ENCODE data around the gene TP53I13. TPM values are rescaled to one million over a fixed set of nuclear protein-coding genes. Genes with fewer than 3 reads are reported as not detected.

The TP53I13 gene
- total RNA-seq, 4 donors from 2014 or later, result 47.8 to 144 (median 87.7) TPM

- peak overlapping the region in 1 of 4 donors; percentile 72 for H3K4me3 ChIP-seq
- no peak for TF ChIP-seq POLR2AphosphoS5 (IDR thresholded peaks at IDR 0.05)
- TF ChIP-seq CTCF (IDR thresholded peaks at IDR 0.05), result no peak
- TF ChIP-seq POLR2A (IDR thresholded peaks at IDR 0.05), result no peak
- TF ChIP-seq EP300 (IDR thresholded peaks at IDR 0.05; ENCODE audit: low read depth), result no peak
- no peaks in the 10 kb centered on the region for H3K27me3 ChIP-seq
- intact Hi-C loops (cut with DNase I; ENCODE audit: low total_unique reads), result no loop called here
- H3K27ac ChIP-seq, result no peak overlapping the region
- peaks cover 31 to 45% (median 41%) of the 10 kb centered on the region in 4 donors for H3K4me1 ChIP-seq
- DNase-seq, result peak; percentile 7
- in situ Hi-C loops (cut with MboI; ENCODE audit: low pct_ligation_motif_present in 1 of 4, low pct_unique_long_range_greater_than_20kb in 1 of 4, low sequenced_read_pairs in 3 of 4), result no loop called here
- no peaks in the 10 kb centered on the region for H3K36me3 ChIP-seq
- H3K9me3 ChIP-seq, result no peaks in the 10 kb centered on the region
- 90% methylated on average over 11 of the region's 11 CpGs; no CpG with 5 or more reads in 1 of the 2 donors for WGBS, 2 donors (ENCODE audit: low coverage in 1 of 2)
These were observed 26.1 kb downstream of the TP53I13 start for GRCh38 chr17:29594519-29595090.

DNA sequence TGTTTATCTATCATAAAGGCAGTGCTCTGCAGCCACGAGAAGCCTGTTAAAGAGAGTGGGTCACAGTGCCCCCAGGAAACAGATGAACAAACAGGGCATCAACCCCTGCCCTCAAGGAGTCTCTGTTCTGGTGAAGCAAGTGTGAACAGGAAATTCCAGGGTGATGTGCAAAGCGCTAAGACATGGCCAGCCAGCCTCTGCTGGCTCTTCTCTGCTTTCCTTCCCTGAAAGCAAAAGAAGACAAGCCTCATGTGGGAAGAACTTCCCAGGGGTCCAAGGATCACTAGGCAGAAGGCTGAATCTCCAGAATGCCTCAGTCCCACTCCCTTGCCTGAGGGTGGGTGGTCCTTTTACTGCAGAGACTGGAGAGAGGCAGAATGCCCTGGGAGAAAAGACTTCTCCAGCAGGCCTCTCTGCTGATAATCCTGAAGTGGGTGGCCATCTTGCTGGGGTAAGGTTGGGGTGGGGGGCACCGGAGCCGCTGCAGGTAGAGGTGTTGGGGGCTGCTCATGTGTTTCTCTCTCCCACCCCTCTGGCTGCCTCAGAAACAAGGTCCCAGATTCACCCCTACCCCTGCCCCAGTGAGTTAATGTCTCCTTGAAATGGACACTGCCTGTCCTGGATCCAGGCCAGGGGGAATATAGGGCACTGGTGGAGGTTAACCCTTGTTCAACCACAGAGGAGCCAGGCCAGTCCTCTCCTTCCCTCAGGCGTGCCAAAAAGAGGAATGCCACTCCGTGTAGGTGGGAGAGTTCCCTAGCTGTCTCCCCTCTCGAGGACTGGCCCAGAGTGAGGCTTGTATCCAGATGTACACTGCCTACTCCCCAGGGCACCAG is 26.8 kb downstream of the TP53I13 start:
- no peak for DNase-seq
- in situ Hi-C loops (cut with MboI; ENCODE audit: low pct_ligation_motif_present in 1 of 4, low pct_unique_long_range_greater_than_20kb in 1 of 4, low sequenced_read_pairs in 3 of 4), result no loop called here

DNA sequence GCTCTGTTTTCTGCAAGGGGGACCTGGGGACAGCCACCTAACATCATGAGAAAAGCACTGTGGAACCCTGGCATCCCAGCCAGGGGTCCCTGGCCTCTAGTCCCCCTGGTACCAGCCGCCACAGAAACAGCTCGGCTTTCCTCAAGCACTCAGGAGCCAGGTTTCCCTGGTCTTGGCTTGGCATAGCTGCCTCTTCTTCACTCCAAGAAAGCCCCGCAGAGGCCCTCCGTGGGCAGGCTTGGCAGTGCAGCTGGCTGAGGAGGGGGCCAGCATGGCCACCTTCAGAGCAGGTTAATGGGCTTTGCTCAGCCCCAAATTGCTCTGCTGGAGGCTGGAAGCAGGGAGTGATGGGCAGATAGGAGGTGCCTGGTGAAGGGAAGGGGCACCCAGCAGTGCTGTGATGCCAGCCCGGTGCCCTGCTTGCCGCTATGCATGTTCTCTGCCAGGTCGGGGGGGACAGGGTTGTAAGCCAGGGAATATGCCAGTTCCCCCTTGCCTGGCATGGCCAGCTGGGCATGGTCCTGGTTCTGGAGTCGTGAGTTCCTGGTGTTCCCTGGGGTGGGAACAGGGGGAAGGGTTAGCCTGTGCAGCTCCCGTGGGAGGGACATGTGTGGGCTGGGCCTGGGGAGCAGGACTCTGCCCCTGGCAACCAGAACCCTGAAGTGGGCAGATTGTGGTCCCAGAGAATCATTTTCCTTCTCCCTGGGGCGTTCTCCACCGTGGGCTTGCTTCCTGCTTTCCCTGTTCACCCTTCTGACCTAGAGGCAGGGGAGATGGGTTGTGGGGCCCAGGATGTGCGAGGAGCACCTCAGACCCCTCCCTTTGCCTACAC is 27.7 kb downstream of the TP53I13 start:
- TF ChIP-seq POLR2AphosphoS5 (IDR thresholded peaks at IDR 0.05) (no peak), CTCF (IDR thresholded peaks at IDR 0.05) (no peak), POLR2A (IDR thresholded peaks at IDR 0.05) (no peak), EP300 (IDR thresholded peaks at IDR 0.05; ENCODE audit: low read depth) (no peak)
- intact Hi-C loops (cut with DNase I; ENCODE audit: low total_unique reads), result no loop called here
- no peak overlapping the region for H3K27ac ChIP-seq
- H3K27me3 ChIP-seq, result no peaks in the 10 kb centered on the region
- H3K36me3 ChIP-seq, result no peaks in the 10 kb centered on the region
- H3K4me3 ChIP-seq, result no peak overlapping the region
- H3K9me3 ChIP-seq, result no peaks in the 10 kb centered on the region
- DNase-seq, result no peak
- WGBS, 2 donors (ENCODE audit: low coverage in 1 of 2), result 78% methylated on average over 12 of the region's 12 CpGs; no CpG with 5 or more reads in 1 of the 2 donors
- peaks cover 17 to 30% (median 26%) of the 10 kb centered on the region in 4 donors for H3K4me1 ChIP-seq
- in situ Hi-C loops (cut with MboI; ENCODE audit: low pct_ligation_motif_present in 1 of 4, low pct_unique_long_range_greater_than_20kb in 1 of 4, low sequenced_read_pairs in 3 of 4), result no loop called here

More for the DNA sequence above, 26.8 kb downstream of the TP53I13 start:
- Histone ChIP-seq H3K36me3 (no peaks in the 10 kb centered on the region), H3K4me3 (no peak overlapping the region), H3K27ac (no peak overlapping the region), H3K9me3 (no peaks in the 10 kb centered on the region), H3K4me1 (peaks cover 25 to 38% (median 34%) of the 10 kb centered on the region in 4 donors), H3K27me3 (no peaks in the 10 kb centered on the region)
- intact Hi-C loops (cut with DNase I; ENCODE audit: low total_unique reads), result no loop called here
- WGBS, 2 donors (ENCODE audit: low coverage in 1 of 2), result 82% methylated on average over 7 of the region's 7 CpGs; no CpG with 5 or more reads in 1 of the 2 donors
- TF ChIP-seq CTCF (IDR thresholded peaks at IDR 0.05) (no peak), POLR2A (IDR thresholded peaks at IDR 0.05) (no peak), POLR2AphosphoS5 (IDR thresholded peaks at IDR 0.05) (no peak), EP300 (IDR thresholded peaks at IDR 0.05; ENCODE audit: low read depth) (no peak)

GRCh38 chr17:29596811-29597210 is 28.3 kb downstream of the TP53I13 start:
- whole genome bisulfite sequencing, 2 donors (ENCODE audit: low coverage in 1 of 2), result 75% methylated on average over 7 of the region's 9 CpGs; no CpG with 5 or more reads in 1 of the 2 donors
- DNase-seq, result no peak
- Histone ChIP-seq H3K27ac (no peak overlapping the region), H3K9me3 (no peaks in the 10 kb centered on the region), H3K27me3 (no peaks in the 10 kb centered on the region), H3K4me3 (no peak overlapping the region), H3K36me3 (no peaks in the 10 kb centered on the region), H3K4me1 (peaks cover 13 to 24% (median 20%) of the 10 kb centered on the region in 4 donors)
- intact Hi-C loops (cut with DNase I; ENCODE audit: low total_unique reads), result no loop called here
- in situ Hi-C loops (cut with MboI; ENCODE audit: low pct_ligation_motif_present in 1 of 4, low pct_unique_long_range_greater_than_20kb in 1 of 4, low sequenced_read_pairs in 3 of 4), result no loop called here
- no peak for TF ChIP-seq EP300 (IDR thresholded peaks at IDR 0.05; ENCODE audit: low read depth)
- no peak for TF ChIP-seq POLR2A (IDR thresholded peaks at IDR 0.05)
- TF ChIP-seq POLR2AphosphoS5 (IDR thresholded peaks at IDR 0.05), result no peak
- TF ChIP-seq CTCF (IDR thresholded peaks at IDR 0.05), result no peak

All from transverse colon (tissue), 4 donors.